AG04450 (cell line): ENCODE data around the gene SLC1A5. TPM values are rescaled to one million over a fixed set of nuclear protein-coding genes. Genes with fewer than 3 reads are reported as not detected.

Source experiments
- CTCF ChIA-PET: fragments of 300-600, 350-600 bp; formaldehyde crosslinking; extraction: SDS; loops from one replicate; lab custom pipeline; 2022; ENCODE audit warnings: antibody characterized with exemption, inconsistent platforms; lab: Charles Lee
- POLR2A ChIA-PET: fragments of 350-600 bp; formaldehyde crosslinking; extraction: SDS; loops from one replicate; lab custom pipeline; 2021; ENCODE audit warnings: antibody characterized with exemption, inconsistent platforms; lab: Yijun Ruan, JAX
- DNase-seq: peaks from one replicate; pipeline ENCODE4 v3.0.0-alpha.2; 2011; ENCODE audit warnings: low read depth, low spot score
- H3K27ac ChIP-seq: one replicate; pipeline ENCODE4 v1.5.1; 2012; ENCODE audit warnings: low read depth, low read length, control low read depth
- H3K27me3 ChIP-seq: one replicate; pipeline ENCODE4 v1.6.0; 2012; ENCODE audit warnings: low read length; ENCODE audit not compliant: control insufficient read depth, insufficient read depth
- H3K4me3 ChIP-seq: 2 replicates; pipeline ENCODE4 v1.5.1; 2011; ENCODE audit warnings: mild to moderate bottlenecking, low read depth, low read length, control low read depth
- H3K9me3 ChIP-seq: 2 replicates; pipeline ENCODE4 v1.5.1; 2012; ENCODE audit warnings: low read length; ENCODE audit not compliant: control insufficient read depth, insufficient read depth
- CTCF ChIP-seq: IDR thresholded peaks from 2 replicates; pipeline ENCODE4 v1.5.1; 2011; ENCODE audit warnings: low read depth, low read length, control low read depth, inconsistent platforms
- polyA plus RNA-seq: library from polyadenylated mRNA; depleted of rRNA; stranded (reverse); fragments of >200 nt; gene quantifications from 2 replicates; pipeline ENCODE4 v1.2.3, GENCODE V29; 2011

SLC1A5 gene
- polyA plus RNA-seq, 1 experiment, result 314 TPM

GRCh38 chr19:46732966-46733689 is 55.3 kb downstream of the SLC1A5 start:
- DNase-seq, result no peak
- Histone ChIP-seq H3K9me3 (no peaks in the 10 kb centered on the region; the same call in 1 of the 2 replicates), H3K4me3 (no peak overlapping the region), H3K27me3 (no peaks in the 10 kb centered on the region), H3K27ac (no peak overlapping the region)
- POLR2A ChIA-PET, result no interaction called here
- no peak for TF ChIP-seq CTCF
- CTCF ChIA-PET, result interaction anchor here (1.4 kb wide), 1 partner anchor 71 kb away, joined by 4 read pairs; no protein-coding TSS in a partner anchor

DNA sequence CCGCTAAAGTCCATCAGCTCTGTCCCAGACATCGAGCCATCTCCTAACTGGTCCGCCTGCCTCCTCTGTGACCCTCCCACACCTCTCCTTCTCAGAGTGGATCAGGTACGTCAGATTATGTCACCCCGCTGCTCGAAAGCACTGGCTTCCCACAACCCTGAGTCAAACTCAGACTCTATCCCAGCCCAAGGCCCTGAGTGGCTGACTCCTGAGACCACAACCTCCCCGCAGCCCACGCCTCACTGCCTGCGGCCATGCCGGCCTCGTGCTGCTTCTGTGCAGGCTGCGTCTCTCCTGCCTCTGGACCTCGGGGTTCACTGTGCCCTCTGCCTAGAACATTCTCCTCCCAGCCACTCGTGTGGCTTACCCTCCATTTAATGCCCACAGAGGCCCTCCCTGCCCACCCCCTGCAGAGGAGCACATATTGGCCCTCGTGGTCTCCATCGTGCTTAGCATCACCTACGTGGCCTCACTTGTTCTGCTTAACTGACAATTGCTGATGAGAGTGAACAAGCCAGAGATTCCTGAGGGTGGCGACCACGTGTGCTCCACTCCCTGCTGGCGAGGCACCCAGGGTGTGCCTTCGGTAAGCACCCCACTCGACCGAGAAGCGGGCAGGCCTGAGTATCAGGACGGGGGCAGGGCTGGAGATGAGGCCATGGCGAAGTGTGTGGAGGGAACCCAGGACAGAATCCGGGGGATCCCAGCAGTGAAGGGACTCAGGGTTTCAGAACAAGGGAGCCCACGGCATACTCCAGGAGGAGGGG is 56.0 kb downstream of the SLC1A5 start:
- no peak for TF ChIP-seq CTCF
- no peak overlapping the region for H3K27ac ChIP-seq
- no peak for DNase-seq
- no peaks in the 10 kb centered on the region for H3K27me3 ChIP-seq
- H3K4me3 ChIP-seq, result no peak overlapping the region
- POLR2A ChIA-PET, result interaction anchor here (0.6 kb wide), 1 partner anchor 116 kb away, joined by 3 read pairs; no protein-coding TSS in a partner anchor
- CTCF ChIA-PET, result no interaction called here
- H3K9me3 ChIP-seq, result no peaks in the 10 kb centered on the region; the same call in 1 of the 2 replicates

GRCh38 chr19:46731584-46731983 is 56.8 kb downstream of the SLC1A5 start:
- H3K27ac ChIP-seq, result peak overlapping the region; percentile 31
- H3K9me3 ChIP-seq, result no peaks in the 10 kb centered on the region; the same call in 1 of the 2 replicates
- ChIA-PET POLR2A (interaction anchor here (0.5 to 0.9 kb wide), 3 partner anchors 10 to 232 kb away, joined by 3 read pairs; no protein-coding TSS in a partner anchor), CTCF (interaction anchor here (0.6 to 1.7 kb wide), 3 partner anchors 28 to 109 kb away, joined by 3 to 4 read pairs (median 3); no protein-coding TSS in a partner anchor)
- no peak for DNase-seq
- no peak for TF ChIP-seq CTCF
- no peak overlapping the region for H3K4me3 ChIP-seq
- H3K27me3 ChIP-seq, result no peaks in the 10 kb centered on the region

GRCh38 chr19:46731007-46731501 is 57.3 kb downstream of the SLC1A5 start:
- Histone ChIP-seq H3K9me3 (no peaks in the 10 kb centered on the region; the same call in 1 of the 2 replicates), H3K27me3 (no peaks in the 10 kb centered on the region), H3K4me3 (no peak overlapping the region), H3K27ac (peak overlapping the region; percentile 61)
- peak; percentile 59 for DNase-seq
- no peak for TF ChIP-seq CTCF
- ChIA-PET POLR2A (interaction anchor here (0.5 to 1.1 kb wide), 3 partner anchors 10 to 233 kb away, joined by 3 read pairs; partner anchors contain the start of gene PRKD2), CTCF (interaction anchor here (0.6 to 1.7 kb wide), 3 partner anchors 27 to 109 kb away, joined by 3 to 4 read pairs (median 3); no protein-coding TSS in a partner anchor)
